ENCODE results near the gene BPIFB3. TPM values are rescaled to one million over a fixed set of nuclear protein-coding genes. Genes with fewer than 3 reads are reported as not detected.

The BPIFB3 gene
- polyA plus RNA-seq, 1 donor from 2014 or later: not detected

DNA sequence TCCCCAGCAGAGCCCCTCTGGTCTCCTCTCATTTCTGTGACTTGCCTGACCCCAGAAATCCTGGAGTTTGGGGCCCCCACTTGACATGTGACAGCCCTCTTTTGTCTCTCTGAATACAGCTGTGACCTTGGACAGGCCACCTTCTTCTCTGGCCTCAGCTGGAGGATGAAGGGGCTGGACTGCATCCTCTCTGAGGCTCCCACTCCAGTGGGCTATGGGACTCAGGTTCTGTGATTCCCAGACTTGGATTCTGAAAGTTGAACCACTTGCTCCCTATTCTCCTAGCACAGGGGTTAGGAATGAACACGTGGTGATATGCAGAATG lies 9.1 kb downstream of the BPIFB3 start:
- Histone ChIP-seq H3K36me3 (ENCODE audit: insufficient read depth, low read length) (no peaks in the 10 kb centered on the region), H3K9me2 (ENCODE audit: insufficient read depth, low read length) (no peaks in the 10 kb centered on the region), H3K79me2 (replicated peaks; ENCODE audit: insufficient read depth, low read length) (no peaks in the 10 kb centered on the region), H3K9ac (ENCODE audit: low read length) (no peak overlapping the region), H3K4me2 (ENCODE audit: low read length) (no peak overlapping the region), H2AFZ (ENCODE audit: low read depth, low read length) (no peak overlapping the region), H3K27ac (ENCODE audit: low read length) (no peak overlapping the region), H4K20me1 (ENCODE audit: insufficient read depth) (no peaks in the 10 kb centered on the region), H3F3A (ENCODE audit: insufficient read depth, low read length, poor library complexity, severe bottlenecking) (no peaks in the 10 kb centered on the region), H3K27me3 (ENCODE audit: insufficient read depth, low read depth, low read length) (no peaks in the 10 kb centered on the region), H3K4me3 (ENCODE audit: low read length) (no peak overlapping the region), H3K9me3 (ENCODE audit: low read length) (no peaks in the 10 kb centered on the region)
- TF ChIP-seq, protein P1, sequence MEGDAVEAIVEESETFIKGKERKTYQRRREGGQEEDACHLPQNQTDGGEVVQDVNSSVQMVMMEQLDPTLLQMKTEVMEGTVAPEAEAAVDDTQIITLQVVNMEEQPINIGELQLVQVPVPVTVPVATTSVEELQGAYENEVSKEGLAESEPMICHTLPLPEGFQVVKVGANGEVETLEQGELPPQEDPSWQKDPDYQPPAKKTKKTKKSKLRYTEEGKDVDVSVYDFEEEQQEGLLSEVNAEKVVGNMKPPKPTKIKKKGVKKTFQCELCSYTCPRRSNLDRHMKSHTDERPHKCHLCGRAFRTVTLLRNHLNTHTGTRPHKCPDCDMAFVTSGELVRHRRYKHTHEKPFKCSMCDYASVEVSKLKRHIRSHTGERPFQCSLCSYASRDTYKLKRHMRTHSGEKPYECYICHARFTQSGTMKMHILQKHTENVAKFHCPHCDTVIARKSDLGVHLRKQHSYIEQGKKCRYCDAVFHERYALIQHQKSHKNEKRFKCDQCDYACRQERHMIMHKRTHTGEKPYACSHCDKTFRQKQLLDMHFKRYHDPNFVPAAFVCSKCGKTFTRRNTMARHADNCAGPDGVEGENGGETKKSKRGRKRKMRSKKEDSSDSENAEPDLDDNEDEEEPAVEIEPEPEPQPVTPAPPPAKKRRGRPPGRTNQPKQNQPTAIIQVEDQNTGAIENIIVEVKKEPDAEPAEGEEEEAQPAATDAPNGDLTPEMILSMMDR (IDR thresholded peaks at IDR 0.05; ENCODE audit: poor library complexity, severe bottlenecking): no peak
- TF ChIP-seq MXI1 (conservative IDR thresholded peaks at IDR 0.05; ENCODE audit: poor library complexity, severe bottlenecking) (no peak), RAD21 (conservative IDR thresholded peaks at IDR 0.05) (no peak), EZH2 (IDR thresholded peaks at IDR 0.05; ENCODE audit: borderline replicate concordance, insufficient read depth, low read length, poor library complexity, severe bottlenecking) (no peak), TAF1 (IDR thresholded peaks at IDR 0.05; ENCODE audit: low read depth) (no peak), SMC3 (conservative IDR thresholded peaks at IDR 0.05; ENCODE audit: poor library complexity) (no peak), POLR2AphosphoS5 (IDR thresholded peaks at IDR 0.05) (no peak), EP300 (conservative IDR thresholded peaks at IDR 0.05; ENCODE audit: poor library complexity, severe bottlenecking) (no peak)
- TF ChIP-seq, protein P2, sequence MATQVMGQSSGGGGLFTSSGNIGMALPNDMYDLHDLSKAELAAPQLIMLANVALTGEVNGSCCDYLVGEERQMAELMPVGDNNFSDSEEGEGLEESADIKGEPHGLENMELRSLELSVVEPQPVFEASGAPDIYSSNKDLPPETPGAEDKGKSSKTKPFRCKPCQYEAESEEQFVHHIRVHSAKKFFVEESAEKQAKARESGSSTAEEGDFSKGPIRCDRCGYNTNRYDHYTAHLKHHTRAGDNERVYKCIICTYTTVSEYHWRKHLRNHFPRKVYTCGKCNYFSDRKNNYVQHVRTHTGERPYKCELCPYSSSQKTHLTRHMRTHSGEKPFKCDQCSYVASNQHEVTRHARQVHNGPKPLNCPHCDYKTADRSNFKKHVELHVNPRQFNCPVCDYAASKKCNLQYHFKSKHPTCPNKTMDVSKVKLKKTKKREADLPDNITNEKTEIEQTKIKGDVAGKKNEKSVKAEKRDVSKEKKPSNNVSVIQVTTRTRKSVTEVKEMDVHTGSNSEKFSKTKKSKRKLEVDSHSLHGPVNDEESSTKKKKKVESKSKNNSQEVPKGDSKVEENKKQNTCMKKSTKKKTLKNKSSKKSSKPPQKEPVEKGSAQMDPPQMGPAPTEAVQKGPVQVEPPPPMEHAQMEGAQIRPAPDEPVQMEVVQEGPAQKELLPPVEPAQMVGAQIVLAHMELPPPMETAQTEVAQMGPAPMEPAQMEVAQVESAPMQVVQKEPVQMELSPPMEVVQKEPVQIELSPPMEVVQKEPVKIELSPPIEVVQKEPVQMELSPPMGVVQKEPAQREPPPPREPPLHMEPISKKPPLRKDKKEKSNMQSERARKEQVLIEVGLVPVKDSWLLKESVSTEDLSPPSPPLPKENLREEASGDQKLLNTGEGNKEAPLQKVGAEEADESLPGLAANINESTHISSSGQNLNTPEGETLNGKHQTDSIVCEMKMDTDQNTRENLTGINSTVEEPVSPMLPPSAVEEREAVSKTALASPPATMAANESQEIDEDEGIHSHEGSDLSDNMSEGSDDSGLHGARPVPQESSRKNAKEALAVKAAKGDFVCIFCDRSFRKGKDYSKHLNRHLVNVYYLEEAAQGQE (IDR thresholded peaks at IDR 0.05; ENCODE audit: borderline replicate concordance): no peak

DNA sequence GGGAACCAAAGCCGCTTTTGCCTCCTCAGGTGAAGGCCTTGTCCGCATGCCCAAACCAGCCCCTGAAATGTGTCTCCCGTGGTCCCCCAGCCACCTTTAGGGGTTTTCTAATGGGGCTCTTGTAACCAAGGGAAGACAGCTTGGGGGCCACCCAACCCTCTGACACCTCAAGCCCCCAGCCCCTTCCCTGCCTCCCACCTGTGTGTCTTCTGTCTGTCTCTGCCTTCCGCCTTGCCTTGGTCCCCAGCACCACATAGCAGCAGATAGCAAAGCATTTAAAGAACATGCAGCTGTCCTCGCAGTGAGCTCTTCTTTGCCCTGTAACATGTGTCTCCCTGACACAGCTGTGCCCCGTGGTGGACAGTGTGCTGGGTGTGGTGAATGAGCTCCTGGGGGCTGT lies 9.6 kb downstream of the BPIFB3 start:
- H3K4me2 ChIP-seq (ENCODE audit: low read length): no peak overlapping the region
- H4K20me1 ChIP-seq (ENCODE audit: insufficient read depth): no peaks in the 10 kb centered on the region
- H3K27ac ChIP-seq (ENCODE audit: low read length): no peak overlapping the region
- TF ChIP-seq MXI1 (conservative IDR thresholded peaks at IDR 0.05; ENCODE audit: poor library complexity, severe bottlenecking) (no peak), POLR2AphosphoS5 (IDR thresholded peaks at IDR 0.05) (no peak), TAF1 (IDR thresholded peaks at IDR 0.05; ENCODE audit: low read depth) (no peak), EP300 (conservative IDR thresholded peaks at IDR 0.05; ENCODE audit: poor library complexity, severe bottlenecking) (no peak), RAD21 (conservative IDR thresholded peaks at IDR 0.05) (no peak), EZH2 (IDR thresholded peaks at IDR 0.05; ENCODE audit: borderline replicate concordance, insufficient read depth, low read length, poor library complexity, severe bottlenecking) (no peak), SMC3 (conservative IDR thresholded peaks at IDR 0.05; ENCODE audit: poor library complexity) (no peak)
- TF ChIP-seq, protein P2 (IDR thresholded peaks at IDR 0.05; ENCODE audit: borderline replicate concordance): no peak
- TF ChIP-seq, protein P1 (IDR thresholded peaks at IDR 0.05; ENCODE audit: poor library complexity, severe bottlenecking): no peak
- no peaks in the 10 kb centered on the region for H3K9me2 ChIP-seq (ENCODE audit: insufficient read depth, low read length)
- H3K9me3 ChIP-seq (ENCODE audit: low read length): no peaks in the 10 kb centered on the region
- H3K4me3 ChIP-seq (ENCODE audit: low read length): no peak overlapping the region
- H3K9ac ChIP-seq (ENCODE audit: low read length): no peak overlapping the region
- H3F3A ChIP-seq (ENCODE audit: insufficient read depth, low read length, poor library complexity, severe bottlenecking): no peaks in the 10 kb centered on the region
- H3K27me3 ChIP-seq (ENCODE audit: insufficient read depth, low read depth, low read length): no peaks in the 10 kb centered on the region
- no peaks in the 10 kb centered on the region for H3K79me2 ChIP-seq (replicated peaks; ENCODE audit: insufficient read depth, low read length)
- no peak overlapping the region for H2AFZ ChIP-seq (ENCODE audit: low read depth, low read length)
- no peaks in the 10 kb centered on the region for H3K36me3 ChIP-seq (ENCODE audit: insufficient read depth, low read length)

Data from neural cell (in vitro differentiated cells).